HG02759 (cell line): ENCODE results near the gene KHDRBS1.
A peak's percentile ranks its signal among the peaks of the same experiment; 100 is the strongest.
"Not testable (repeated sequence)": the region's sequence is repeated elsewhere in the genome, so short reads cannot be mapped to it uniquely, and the experiment has no call there.

Experiments
- ATAC-seq: cut with Tn5 transposase; IDR thresholded peaks from one replicate; pipeline ENCODE4 v1.9.1; 2021; ENCODE audit warnings: mild to moderate bottlenecking, moderate library complexity; ENCODE audit not compliant: unreplicated experiment

KHDRBS1 gene

GRCh38 chr1:32012709-32013385, 821 bp upstream of the KHDRBS1 start:
- no peak for ATAC-seq

- ATAC-seq: peak; percentile 28
Observed at GRCh38 chr1:32014199-32014947, 705 bp downstream of the KHDRBS1 start.

DNA sequence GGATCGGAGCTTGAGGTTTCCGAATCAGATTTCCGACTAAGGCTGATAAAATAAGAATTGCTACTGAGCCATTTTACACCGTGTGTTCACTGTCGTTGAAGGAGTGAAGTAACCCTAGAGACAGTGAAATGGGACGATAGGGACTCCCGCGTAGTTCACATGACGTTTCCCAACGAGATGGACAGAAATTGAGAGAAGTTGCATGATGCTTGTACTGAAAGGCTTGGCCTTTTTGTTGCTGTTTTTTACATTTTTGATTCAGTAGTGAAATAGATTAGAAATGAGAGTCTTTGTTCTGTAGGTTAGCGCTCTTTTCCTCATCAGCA, 1.2 kb downstream of the KHDRBS1 start:
- no peak for ATAC-seq

- no peak for ATAC-seq
Observed at GRCh38 chr1:32020339-32020738, 6.7 kb downstream of the KHDRBS1 start.

- ATAC-seq: not testable (repeated sequence)
Observed at GRCh38 chr1:32021574-32022018, 7.9 kb downstream of the KHDRBS1 start.

GRCh38 chr1:32023351-32023750, 9.7 kb downstream of the KHDRBS1 start:
- ATAC-seq: no peak

GRCh38 chr1:32025515-32025914, 11.8 kb downstream of the KHDRBS1 start:
- ATAC-seq: no peak

- no peak for ATAC-seq
Observed at GRCh38 chr1:32028746-32029145, 15.1 kb downstream of the KHDRBS1 start.

GRCh38 chr1:32031578-32032274, 18.1 kb downstream of the KHDRBS1 start:
- no peak for ATAC-seq

DNA sequence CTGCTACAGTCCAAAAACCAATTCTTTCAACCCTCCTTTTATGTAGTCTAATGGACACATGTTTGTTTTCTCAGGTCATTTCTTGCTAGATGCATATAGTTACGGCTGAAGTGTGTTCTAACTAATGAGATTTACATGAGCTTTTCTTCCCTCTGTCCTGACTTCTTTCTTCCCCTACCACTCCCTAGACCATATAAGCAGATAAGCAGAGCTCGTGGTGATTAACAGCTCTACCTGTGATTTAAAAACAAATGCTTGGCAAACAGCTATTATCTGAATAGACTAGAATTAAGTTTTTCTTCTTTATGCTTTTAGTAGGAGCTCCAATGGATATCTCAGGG, 18.6 kb downstream of the KHDRBS1 start:
- ATAC-seq: no peak

- ATAC-seq: no peak
Observed at GRCh38 chr1:32035119-32035518, 21.5 kb downstream of the KHDRBS1 start.

DNA sequence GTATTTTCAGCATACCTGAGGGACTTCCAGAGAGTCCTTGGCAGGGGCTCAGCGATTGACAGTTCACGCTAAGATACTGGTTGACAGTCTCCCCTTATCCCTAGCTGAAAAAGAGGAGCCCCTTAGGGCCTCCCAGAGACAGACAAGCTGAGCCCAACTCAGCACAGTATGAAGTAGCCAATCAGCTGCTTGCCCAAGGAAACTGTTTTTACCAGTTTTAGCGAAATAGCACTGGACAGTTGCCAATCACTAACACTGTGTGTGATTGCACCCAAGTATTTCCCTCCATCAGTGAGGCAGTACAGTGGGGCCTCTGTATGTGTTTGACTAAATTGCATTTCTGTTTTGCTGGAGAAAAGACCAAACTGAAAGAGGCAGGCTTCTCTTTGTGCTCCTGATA, 27.0 kb downstream of the KHDRBS1 start:
- no peak for ATAC-seq

DNA sequence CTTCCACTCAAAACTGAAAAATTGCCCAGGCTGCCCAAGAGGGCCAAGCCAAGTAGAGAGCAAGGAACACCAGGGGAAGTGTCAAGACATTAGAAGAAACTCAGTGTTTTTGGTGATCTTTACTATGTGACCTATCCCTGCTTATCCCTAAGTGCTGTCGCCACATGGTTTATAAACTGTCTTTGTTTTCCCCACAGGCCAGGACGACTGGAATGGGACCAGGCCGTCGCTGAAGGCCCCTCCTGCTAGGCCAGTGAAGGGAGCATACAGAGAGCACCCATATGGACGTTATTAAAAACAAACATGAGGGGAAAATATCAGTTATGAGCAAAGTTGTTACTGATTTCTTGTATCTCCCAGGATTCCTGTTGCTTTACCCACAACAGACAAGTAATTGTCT, 28.7 kb downstream of the KHDRBS1 start:
- no peak for ATAC-seq

DNA sequence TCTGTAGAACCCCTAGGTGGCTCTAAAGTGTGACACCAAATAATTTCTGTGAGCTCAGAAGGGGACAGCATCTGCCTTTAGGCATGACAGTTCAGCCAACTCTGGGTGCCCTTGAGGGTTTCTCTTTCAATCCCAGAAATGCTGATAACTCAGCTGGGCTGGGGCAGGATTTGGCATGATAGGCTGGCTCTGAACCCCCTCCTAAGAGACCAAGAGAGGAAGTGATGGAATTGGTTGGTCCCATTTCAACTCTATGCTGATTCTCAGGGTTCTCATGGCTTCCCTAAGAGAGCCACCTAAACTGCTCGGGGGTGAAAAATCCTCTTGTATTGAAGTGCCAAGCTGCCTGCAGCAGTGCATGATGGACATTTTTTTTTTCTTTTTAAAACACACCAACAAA, 30.6 kb downstream of the KHDRBS1 start:
- ATAC-seq: no peak

- ATAC-seq: no peak
Observed at GRCh38 chr1:32045772-32046171, 32.1 kb downstream of the KHDRBS1 start.

DNA sequence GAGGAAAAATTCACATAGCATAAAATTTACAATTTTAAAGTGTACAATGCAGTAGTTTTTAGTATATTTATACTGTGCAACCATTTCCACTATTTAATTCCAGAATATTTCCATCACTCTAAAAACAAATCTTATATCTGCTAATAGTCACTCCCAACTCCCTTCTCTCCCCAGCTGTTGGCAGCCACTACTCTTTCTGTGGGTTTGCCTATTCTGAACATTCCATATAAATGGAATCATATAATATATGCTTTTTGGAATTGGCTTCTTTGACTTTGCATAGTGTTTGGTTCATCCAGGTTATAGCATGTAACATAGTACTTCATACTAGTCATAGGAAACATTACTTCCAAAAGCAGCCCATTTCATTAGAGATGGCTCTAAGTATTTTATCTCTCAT, 34.0 kb downstream of the KHDRBS1 start:
- ATAC-seq: no peak

GRCh38 chr1:32048440-32048839, 34.8 kb downstream of the KHDRBS1 start:
- ATAC-seq: no peak

DNA sequence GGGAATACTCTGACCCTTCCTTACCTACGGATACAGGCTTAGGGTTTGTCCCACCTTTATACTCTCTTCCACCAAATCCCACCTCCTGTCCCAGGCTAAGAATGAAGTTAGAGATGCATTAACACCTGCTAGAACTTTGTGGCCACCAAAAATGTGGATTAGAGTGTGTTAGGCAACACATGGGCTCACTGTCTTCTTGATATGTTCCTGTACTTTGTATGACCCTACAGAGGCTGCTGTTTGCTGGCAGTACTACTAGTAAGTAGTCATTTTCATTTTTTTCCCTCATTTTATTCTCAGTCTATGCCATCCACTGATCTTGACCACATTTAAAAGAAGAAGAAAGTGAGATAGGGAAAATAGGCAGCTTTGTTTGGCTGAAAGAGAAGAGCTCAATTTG, 38.0 kb downstream of the KHDRBS1 start:
- no peak for ATAC-seq

DNA sequence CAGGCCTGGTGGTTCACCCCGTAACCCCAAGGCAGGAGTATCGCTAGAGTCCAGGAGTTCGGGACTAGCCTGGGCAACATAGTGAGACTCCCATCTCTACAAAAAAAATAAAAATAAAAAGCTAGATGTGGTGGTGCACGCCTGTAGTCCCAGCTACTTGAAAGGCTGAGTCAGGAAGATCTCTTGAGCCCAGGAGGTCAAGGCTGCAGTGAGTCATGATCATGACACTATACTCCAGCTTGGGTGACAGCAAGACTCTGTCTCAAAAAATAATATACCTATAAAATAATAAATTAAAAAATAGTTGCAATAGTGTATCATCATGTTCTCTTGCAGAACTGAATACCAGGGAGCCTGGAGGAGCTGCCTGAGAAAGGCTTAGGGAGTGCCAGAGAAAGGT, 39.2 kb downstream of the KHDRBS1 start:
- ATAC-seq: no peak

- ATAC-seq: no peak
Observed at GRCh38 chr1:32055416-32055815, 41.7 kb downstream of the KHDRBS1 start.

DNA sequence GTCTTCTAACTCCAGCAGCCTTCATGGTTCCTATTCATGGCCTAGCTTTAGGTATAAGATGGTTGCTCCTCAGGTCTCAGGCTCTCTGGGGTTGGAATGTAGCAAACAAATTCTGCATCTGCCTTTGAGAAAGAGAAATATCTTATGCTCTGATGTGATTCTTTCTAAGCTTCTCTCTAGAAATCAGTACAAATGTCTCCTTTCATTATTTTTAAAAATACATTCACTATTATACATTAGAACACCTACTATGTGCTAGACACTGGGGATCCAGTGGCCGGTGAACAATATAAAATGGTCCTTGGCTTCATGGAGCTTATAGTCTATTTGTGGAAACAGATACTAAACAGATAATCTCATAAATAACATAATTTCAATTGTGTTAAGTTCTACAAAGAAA, 42.9 kb downstream of the KHDRBS1 start:
- ATAC-seq: no peak

- ATAC-seq: no peak
Observed at GRCh38 chr1:32060914-32061313, 47.2 kb downstream of the KHDRBS1 start.
